ENCODE measurements around the gene RAMP3.

RAMP3 gene

GRCh38 chr7:45123913-45124710, 33.5 kb upstream of the RAMP3 start:
- TF ChIP-seq JUND (IDR thresholded peaks at IDR 0.05; ENCODE audit: low read depth), result no peak
- in situ Hi-C loops (cut with HindIII; ENCODE audit: low pct_unique_long_range_greater_than_20kb, low sequenced_read_pairs), result no loop called here
- DNase-seq (ENCODE audit: low read depth in 1 of 2, low spot score in 1 of 2), result no peak

GRCh38 chr7:45125193-45125904, 32.2 kb upstream of the RAMP3 start:
- DNase-seq (ENCODE audit: low read depth in 1 of 2, low spot score in 1 of 2), result no peak
- in situ Hi-C loops (cut with HindIII; ENCODE audit: low pct_unique_long_range_greater_than_20kb, low sequenced_read_pairs), result no loop called here
- TF ChIP-seq JUND (IDR thresholded peaks at IDR 0.05; ENCODE audit: low read depth), result no peak

GRCh38 chr7:45126201-45126600, 31.4 kb upstream of the RAMP3 start:
- in situ Hi-C loops (cut with HindIII; ENCODE audit: low pct_unique_long_range_greater_than_20kb, low sequenced_read_pairs), result no loop called here
- no peak for TF ChIP-seq JUND (IDR thresholded peaks at IDR 0.05; ENCODE audit: low read depth)
- DNase-seq (ENCODE audit: low read depth in 1 of 2, low spot score in 1 of 2), result no peak

GRCh38 chr7:45126920-45127319, 30.7 kb upstream of the RAMP3 start:
- in situ Hi-C loops (cut with HindIII; ENCODE audit: low pct_unique_long_range_greater_than_20kb, low sequenced_read_pairs), result no loop called here
- TF ChIP-seq JUND (IDR thresholded peaks at IDR 0.05; ENCODE audit: low read depth), result no peak
- DNase-seq (ENCODE audit: low read depth in 1 of 2, low spot score in 1 of 2), result no peak

GRCh38 chr7:45129181-45129800, 28.3 kb upstream of the RAMP3 start:
- TF ChIP-seq JUND (IDR thresholded peaks at IDR 0.05; ENCODE audit: low read depth), result no peak
- in situ Hi-C loops (cut with HindIII; ENCODE audit: low pct_unique_long_range_greater_than_20kb, low sequenced_read_pairs), result no loop called here
- peak in 1 of 2 experiments; percentile 28 for DNase-seq (ENCODE audit: low read depth in 1 of 2, low spot score in 1 of 2)

GRCh38 chr7:45129906-45130305, 27.7 kb upstream of the RAMP3 start:
- no peak for TF ChIP-seq JUND (IDR thresholded peaks at IDR 0.05; ENCODE audit: low read depth)
- in situ Hi-C loops (cut with HindIII; ENCODE audit: low pct_unique_long_range_greater_than_20kb, low sequenced_read_pairs), result no loop called here
- DNase-seq (ENCODE audit: low read depth in 1 of 2, low spot score in 1 of 2), result no peak

GRCh38 chr7:45130910-45131309, 26.7 kb upstream of the RAMP3 start:
- in situ Hi-C loops (cut with HindIII; ENCODE audit: low pct_unique_long_range_greater_than_20kb, low sequenced_read_pairs), result no loop called here
- TF ChIP-seq JUND (IDR thresholded peaks at IDR 0.05; ENCODE audit: low read depth), result no peak
- DNase-seq (ENCODE audit: low read depth in 1 of 2, low spot score in 1 of 2), result no peak

- no peak for TF ChIP-seq JUND (IDR thresholded peaks at IDR 0.05; ENCODE audit: low read depth)
- in situ Hi-C loops (cut with HindIII; ENCODE audit: low pct_unique_long_range_greater_than_20kb, low sequenced_read_pairs), result no loop called here
- DNase-seq (ENCODE audit: low read depth in 1 of 2, low spot score in 1 of 2), result no peak
Measured at GRCh38 chr7:45131891-45132290, 25.7 kb upstream of the RAMP3 start.

- no peak for TF ChIP-seq JUND (IDR thresholded peaks at IDR 0.05; ENCODE audit: low read depth)
- no peak for DNase-seq (ENCODE audit: low read depth in 1 of 2, low spot score in 1 of 2)
- in situ Hi-C loops (cut with HindIII; ENCODE audit: low pct_unique_long_range_greater_than_20kb, low sequenced_read_pairs), result no loop called here
Measured at GRCh38 chr7:45132708-45133320, 24.8 kb upstream of the RAMP3 start.

- TF ChIP-seq JUND (IDR thresholded peaks at IDR 0.05; ENCODE audit: low read depth), result no peak
- in situ Hi-C loops (cut with HindIII; ENCODE audit: low pct_unique_long_range_greater_than_20kb, low sequenced_read_pairs), result no loop called here
Measured at GRCh38 chr7:45133352-45133751, 24.2 kb upstream of the RAMP3 start.

GRCh38 chr7:45133877-45134276, 23.7 kb upstream of the RAMP3 start:
- TF ChIP-seq JUND (IDR thresholded peaks at IDR 0.05; ENCODE audit: low read depth), result no peak
- no peak for DNase-seq (ENCODE audit: low read depth in 1 of 2, low spot score in 1 of 2)
- in situ Hi-C loops (cut with HindIII; ENCODE audit: low pct_unique_long_range_greater_than_20kb, low sequenced_read_pairs), result no loop called here

More at GRCh38 chr7:45133352-45133751, 24.2 kb upstream of the RAMP3 start:
- DNase-seq (ENCODE audit: low read depth in 1 of 2, low spot score in 1 of 2), result no peak
